NCI-H2171 (cell line): ENCODE measurements around the gene IRX2.
A peak's percentile ranks its signal among the peaks of the same experiment; 100 is the strongest.

Source experiments
- DNase-seq: peaks from one replicate; lab custom pipeline; 2025; lab: John Stamatoyannopoulos, UW

The IRX2 gene

GRCh38 chr5:2756211-2757152 is 5.0 kb upstream of the IRX2 start:
- no peak for DNase-seq

GRCh38 chr5:2755681-2756171 is 4.2 kb upstream of the IRX2 start:
- DNase-seq, result no peak

DNA sequence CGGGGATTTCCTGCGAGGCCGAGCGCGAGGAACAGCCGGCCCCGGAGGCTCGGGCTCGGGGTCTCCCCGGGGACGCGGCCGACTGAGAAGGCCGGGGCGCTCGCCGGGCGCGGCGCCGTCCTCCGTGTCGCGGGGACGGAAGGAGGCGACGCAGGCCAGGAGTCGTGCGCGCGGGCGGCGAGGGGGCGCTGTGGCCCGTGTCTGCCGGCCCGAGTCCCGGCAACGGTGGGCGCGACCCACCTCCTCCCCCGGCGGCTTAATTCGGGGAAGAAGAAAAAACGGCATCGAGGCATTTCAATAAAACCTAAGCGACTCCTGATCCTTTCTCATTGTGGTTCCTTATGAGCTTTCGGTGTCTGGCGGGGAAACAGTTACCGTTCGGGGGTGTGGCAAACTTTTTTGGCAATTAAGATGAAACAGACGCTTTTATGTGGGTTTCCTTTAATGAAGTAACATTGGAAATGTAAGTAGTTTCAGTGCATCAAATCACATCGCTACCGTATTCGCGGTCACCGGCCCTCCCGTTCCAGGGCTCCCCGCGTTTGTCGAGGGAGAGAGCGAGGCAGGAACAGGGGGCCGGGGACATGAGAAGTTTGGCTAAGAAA is 3.7 kb upstream of the IRX2 start:
- no peak for DNase-seq

GRCh38 chr5:2754581-2755075 is 3.2 kb upstream of the IRX2 start:
- DNase-seq, result no peak

GRCh38 chr5:2753452-2754420 is 2.3 kb upstream of the IRX2 start:
- DNase-seq, result no peak

- DNase-seq, result peak; percentile 37
Observed at GRCh38 chr5:2752821-2753439, 1.5 kb upstream of the IRX2 start.

DNA sequence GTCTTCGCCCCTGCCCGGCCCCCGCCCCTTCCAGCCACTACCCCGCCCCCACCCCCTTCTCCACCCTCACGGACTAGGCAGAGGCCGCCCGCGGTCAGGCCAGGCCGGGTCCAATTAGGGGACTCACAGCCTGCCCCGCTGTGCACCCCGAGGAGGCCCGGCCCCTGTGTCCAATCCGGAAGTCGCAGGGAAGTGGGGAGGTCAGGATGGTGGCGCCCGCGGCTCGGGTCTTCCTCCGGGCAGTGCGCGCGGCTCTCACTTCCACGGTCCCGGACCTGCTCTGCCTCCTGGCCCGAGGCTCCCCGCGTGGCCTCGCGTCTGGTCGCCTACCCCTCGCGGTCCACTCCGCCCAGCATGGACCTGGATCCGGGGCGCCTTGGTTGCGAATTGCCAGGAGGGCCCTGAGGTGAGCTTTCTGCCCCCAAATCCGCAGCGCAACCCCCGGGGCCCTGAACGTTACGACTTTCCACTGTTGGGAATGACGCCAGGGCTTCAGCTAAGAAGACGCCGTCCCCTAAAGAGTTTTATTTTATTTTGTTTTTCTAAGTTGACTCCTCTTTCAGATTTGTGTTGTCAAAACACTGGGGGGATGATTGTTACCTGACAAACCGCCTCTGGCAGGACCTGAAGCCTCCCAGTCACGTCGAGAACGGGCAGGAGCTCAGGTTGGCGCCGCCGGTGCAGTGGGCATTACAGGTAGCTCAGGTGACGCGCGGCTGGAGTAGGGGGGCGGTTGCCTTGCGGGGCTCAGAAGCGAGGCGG is 763 bp upstream of the IRX2 start:
- peak; percentile 49 for DNase-seq

DNA sequence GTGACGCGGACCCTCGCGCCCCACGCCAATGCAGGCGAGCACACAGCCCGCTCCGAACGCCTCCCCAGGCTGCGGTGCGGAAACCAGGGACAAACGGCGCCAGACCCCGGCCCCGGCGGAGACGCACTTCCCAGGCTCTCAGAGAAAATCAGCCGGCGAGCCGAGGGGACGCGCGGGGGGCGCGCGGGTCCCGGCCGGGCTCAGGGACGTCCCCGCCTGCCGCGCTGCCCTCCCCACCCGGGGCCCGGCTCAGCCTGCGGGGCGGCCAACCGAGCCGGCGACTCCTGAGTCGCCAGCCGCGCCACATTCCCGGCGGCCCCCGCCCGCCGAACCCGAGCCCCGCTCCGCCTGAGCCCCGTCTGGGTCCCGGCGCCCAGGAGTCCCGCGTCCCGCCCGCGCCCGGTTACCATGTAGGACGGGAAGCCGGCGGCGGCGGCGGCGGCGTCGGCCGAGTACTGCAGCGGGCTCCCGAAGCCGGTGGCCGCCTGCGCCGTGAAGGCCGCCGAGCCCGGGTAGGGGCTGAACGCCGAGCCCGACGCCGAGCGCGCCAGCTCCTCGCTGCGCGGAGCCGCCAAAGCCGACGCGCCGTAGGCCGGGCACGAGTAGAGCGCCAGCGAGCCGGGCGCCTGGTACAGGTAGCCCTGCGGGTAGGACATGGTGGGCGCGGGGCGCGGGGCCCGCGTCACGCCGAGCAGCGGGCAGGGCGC is 566 bp downstream of the IRX2 start:
- peak; percentile 45 for DNase-seq

- peak; percentile 23 for DNase-seq
Observed at GRCh38 chr5:2750026-2750757, 1.3 kb downstream of the IRX2 start.

DNA sequence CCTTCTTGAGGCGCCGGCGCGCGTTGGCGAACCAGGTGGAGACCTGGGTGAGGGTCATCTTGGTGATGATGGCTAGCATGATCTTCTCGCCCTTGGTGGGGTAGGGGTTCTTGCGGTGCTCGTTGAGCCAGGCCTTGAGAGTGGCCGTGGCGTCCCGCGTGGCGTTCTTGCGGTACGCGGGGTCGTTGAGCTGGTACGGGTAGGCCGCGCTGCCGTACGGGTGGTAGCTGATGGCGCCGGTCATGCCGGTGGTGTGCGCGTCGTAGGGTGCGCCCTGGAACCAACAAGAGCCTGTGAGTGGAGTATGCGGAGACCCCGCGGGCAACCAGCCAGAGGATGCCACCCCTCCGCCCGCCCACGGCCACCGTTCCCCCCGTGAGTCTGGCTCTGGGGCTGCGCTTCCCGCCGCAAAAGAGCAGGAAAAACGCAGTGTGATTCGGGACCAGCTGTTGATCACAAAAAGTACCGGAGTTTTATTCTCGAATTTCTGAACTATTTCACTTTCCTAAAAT is 1.9 kb downstream of the IRX2 start:
- DNase-seq, result no peak

- DNase-seq, result no peak
Observed at GRCh38 chr5:2748861-2749513, 2.5 kb downstream of the IRX2 start.

DNA sequence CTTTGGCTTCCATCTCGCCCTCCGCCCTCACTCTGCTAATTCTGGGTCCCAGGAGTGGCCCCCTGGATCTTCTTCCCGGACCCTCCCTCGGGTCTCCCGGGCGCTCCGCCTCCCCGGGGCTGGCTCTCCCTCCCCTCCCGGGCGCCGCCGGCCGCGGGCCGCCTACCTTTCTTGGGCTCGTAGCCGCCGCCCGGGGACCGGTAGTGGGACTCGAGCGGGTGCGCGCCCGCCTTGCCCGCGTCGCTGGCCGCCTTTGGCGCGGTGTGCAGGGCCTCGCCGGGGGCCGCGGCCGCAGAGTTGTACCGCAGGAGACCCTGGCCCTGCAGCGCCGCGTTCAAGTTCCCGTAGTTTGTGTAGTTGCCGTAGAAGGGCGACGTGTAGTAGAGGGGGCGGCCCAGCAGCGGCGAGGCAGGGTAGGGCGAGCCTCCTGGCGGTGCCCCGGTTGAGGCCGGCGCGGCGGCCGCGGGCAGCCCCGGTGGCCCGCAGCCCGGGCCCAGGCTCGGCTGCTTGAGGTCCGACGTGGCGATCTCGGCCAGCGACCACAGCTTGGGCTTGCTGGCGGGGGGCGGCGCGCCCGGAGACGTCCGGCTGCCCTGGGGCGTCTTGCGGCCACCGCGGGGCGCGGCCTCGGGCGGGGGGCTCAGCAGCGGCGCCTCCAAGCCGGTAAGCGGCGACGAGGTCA is 3.2 kb downstream of the IRX2 start:
- no peak for DNase-seq

DNA sequence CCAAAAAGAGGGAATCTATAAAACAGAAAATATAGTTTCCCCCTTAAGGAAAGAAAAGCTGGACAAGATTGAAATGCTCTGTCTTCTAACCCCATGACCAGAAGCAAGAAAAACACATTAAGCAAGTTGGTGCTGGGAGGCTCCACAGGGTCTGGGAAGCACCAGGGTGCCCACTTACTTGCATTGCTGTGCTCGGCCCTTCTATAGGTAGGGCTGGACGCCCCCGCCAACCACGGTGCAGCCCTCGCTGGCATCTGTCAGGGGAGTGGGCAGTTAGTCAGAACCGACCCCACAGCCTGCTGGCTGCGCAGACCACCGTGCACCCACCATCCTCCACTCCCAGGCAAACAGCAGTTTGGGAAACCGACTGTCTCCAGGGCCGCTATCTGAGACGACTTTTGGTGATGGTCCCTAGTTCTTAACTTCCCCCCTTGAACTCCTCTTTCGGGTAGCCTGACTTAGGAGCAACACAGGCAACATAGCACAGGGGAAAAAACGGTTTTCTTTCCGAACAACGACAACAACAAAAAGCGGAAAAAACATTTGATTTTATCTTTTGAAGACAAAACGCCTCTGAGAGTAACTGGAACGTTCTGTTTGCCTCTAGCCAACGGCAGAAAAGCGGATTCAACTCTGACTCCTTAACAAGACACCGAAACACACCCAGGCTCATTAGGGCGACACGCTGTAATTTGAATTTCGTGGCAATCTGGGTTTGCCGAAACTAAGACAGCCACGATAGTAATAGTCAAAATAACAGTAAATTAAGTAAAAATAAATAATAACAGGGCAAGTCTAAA is 3.9 kb downstream of the IRX2 start:
- DNase-seq, result no peak

DNA sequence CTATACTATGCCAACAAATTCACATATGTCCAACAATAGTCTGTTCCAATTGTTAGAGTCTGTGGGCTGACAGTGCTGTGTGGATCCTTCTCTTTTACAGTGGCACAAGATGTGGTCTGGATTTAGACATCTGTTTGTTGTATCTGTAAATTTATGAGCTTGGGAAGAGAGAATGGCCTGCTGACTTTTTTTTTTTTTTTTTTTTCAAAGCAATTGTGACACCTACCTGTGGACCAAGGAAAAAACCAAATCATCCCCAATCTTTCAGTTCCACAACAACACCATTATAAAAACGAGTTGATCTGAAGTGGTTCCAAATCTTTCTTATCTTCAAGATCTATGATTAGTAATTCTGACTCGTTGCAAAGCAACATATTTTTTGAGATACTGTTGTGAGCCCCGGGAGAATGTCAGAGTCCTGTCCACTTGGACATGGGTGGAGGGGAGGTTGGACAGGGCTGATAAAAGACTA is 4.9 kb downstream of the IRX2 start:
- DNase-seq, result peak; percentile 24

- no peak for DNase-seq
Observed at GRCh38 chr5:2744485-2744884, 7.0 kb downstream of the IRX2 start.

DNA sequence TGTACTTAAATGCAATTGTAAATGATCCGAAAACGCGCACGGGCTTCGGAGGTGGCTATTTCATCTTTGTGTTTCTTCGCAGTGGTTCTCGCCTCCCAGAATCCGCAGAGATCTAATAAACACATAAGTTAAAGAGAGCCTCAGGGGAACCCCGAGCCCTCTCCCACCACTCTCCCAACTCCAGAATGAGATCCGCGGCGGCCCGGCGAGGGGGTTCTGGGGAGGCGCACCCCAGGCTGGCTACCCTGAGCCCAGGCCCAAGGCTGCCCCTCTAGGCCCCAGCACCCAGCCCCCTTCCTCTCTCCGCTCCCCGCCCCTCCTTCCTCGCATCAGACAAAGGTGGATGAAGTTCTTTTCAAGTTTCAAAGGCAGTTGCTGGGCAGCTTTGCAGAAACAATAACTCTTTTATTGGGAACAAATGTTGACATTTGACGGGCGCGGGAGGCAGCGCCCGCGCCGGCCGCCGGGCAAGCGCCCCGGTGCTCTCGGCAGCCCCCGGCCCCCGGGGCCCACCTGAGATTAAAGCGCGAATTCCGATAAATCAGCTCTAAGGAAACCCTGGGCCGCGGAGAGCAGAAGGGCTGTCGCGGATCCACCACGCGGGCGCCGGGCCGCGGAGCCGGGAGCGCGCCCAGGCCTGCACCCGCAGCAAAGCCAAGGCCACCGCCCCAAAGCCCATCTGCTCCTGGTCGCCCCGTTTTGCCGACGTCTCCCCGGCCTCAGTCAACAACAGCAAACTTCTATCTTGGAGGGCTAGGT is 8.4 kb downstream of the IRX2 start:
- DNase-seq, result no peak
